WTC11 (cell line): ENCODE results near the gene XIAP. TPM values are rescaled to one million over a fixed set of nuclear protein-coding genes. Genes with fewer than 3 reads are reported as not detected.

ENCODE experiments used
- ATAC-seq: fragments of 200-7000 bp; cut with Tn5 transposase; 2 replicates; pipeline ENCODE4 v1.10.0; 2021; ENCODE audit warnings: mild to moderate bottlenecking, moderate library complexity
- CTCF ChIA-PET: fragments of 300-600 bp; sonication (Branson Sonifier 250); formaldehyde crosslinking; loops from one replicate; lab custom pipeline; 2021; ENCODE audit warnings: antibody characterized with exemption; lab: Charles Lee
- POLR2A ChIA-PET: fragments of 350-600 bp; sonication (Branson Sonifier 250); formaldehyde crosslinking; loops from one replicate; lab custom pipeline; 2021; ENCODE audit warnings: antibody characterized with exemption; lab: Charles Lee
- DNase-seq: peaks from one replicate; pipeline ENCODE4 v3.0.0; 2021; ENCODE audit warnings: low spot score
- H3K27ac Mint-ChIP-seq: 2 replicates; pipeline ENCODE4 v1.8.0; 2021; ENCODE audit warnings: mixed read lengths
- H3K27me3 Mint-ChIP-seq: 2 replicates; pipeline ENCODE4 v1.8.0; 2021; ENCODE audit warnings: low read depth, mild to moderate bottlenecking, moderate library complexity, mixed read lengths
- H3K36me3 Mint-ChIP-seq: 2 replicates; pipeline ENCODE4 v1.8.0; 2021; ENCODE audit warnings: mixed read lengths
- H3K4me1 Mint-ChIP-seq: 2 replicates; pipeline ENCODE4 v1.8.0; 2022; ENCODE audit warnings: mixed read lengths
- H3K4me3 Mint-ChIP-seq: 2 replicates; pipeline ENCODE4 v1.8.0; 2021; ENCODE audit warnings: mild to moderate bottlenecking, moderate library complexity, mixed read lengths
- H3K9me3 Mint-ChIP-seq: 2 replicates; pipeline ENCODE4 v1.8.0; 2021; ENCODE audit warnings: mixed read lengths
- FOXK1 ChIP-seq: sonication (generic); formaldehyde crosslinking; IDR thresholded peaks from 2 replicates; pipeline ENCODE4 v1.8.0; 2022; ENCODE audit warnings: mild to moderate bottlenecking, moderate library complexity, missing genetic modification reagents
- JUN ChIP-seq: sonication (generic); formaldehyde crosslinking; IDR thresholded peaks from 2 replicates; pipeline ENCODE4 v1.8.0; 2023; ENCODE audit warnings: mild to moderate bottlenecking, missing genetic modification reagents
- NR1H2 ChIP-seq: sonication (generic); formaldehyde crosslinking; IDR thresholded peaks from 2 replicates; pipeline ENCODE4 v1.9.0; 2021; ENCODE audit warnings: mild to moderate bottlenecking, moderate library complexity, missing genetic modification reagents
- PRRX2 ChIP-seq: fragments of 250-450 bp; sonication (Bioruptor Pico); IDR thresholded peaks from 2 replicates; pipeline ENCODE4 v1.8.0; 2021; ENCODE audit warnings: mild to moderate bottlenecking
- RORB ChIP-seq: fragments of 250-450 bp; sonication (Bioruptor Pico); IDR thresholded peaks from 2 replicates; pipeline ENCODE4 v1.9.0; 2021; ENCODE audit warnings: mild to moderate bottlenecking
- SP1 ChIP-seq: sonication (generic); formaldehyde crosslinking; conservative IDR thresholded peaks from 2 replicates; pipeline ENCODE4 v1.8.1; 2022; ENCODE audit warnings: missing genetic modification reagents
- total RNA-seq: library from RNA; stranded (reverse); gene quantifications from 3 replicates; pipeline ENCODE4 v1.2.3, GENCODE V29; 2021
- TF ChIP-seq, protein P1 (sequence below): sonication (generic); formaldehyde crosslinking; IDR thresholded peaks from 2 replicates; pipeline ENCODE4 v1.8.0; 2023; ENCODE audit warnings: missing genetic modification reagents, mild to moderate bottlenecking, borderline replicate concordance
- TF ChIP-seq, protein P2 (sequence below): sonication (generic); formaldehyde crosslinking; conservative IDR thresholded peaks from 2 replicates; pipeline ENCODE4 v1.8.1; 2023; ENCODE audit warnings: mild to moderate bottlenecking, low read depth, missing genetic modification reagents, moderate library complexity
- TF ChIP-seq, protein P3 (sequence below): fragments of 250-450 bp; sonication (Bioruptor Pico); IDR thresholded peaks from 2 replicates; pipeline ENCODE4 v1.9.0; 2021; ENCODE audit warnings: mild to moderate bottlenecking, borderline replicate concordance
- TF ChIP-seq, protein P4 (sequence below): fragments of 250-450 bp; sonication (Bioruptor Pico); IDR thresholded peaks from 2 replicates; pipeline ENCODE4 v1.9.0; 2021; ENCODE audit warnings: mild to moderate bottlenecking
- TF ChIP-seq, protein P5 (sequence below): sonication (generic); formaldehyde crosslinking; IDR thresholded peaks from 2 replicates; pipeline ENCODE4 v1.8.1; 2022; ENCODE audit warnings: mild to moderate bottlenecking, moderate library complexity, missing genetic modification reagents
- TF ChIP-seq, protein P6 (sequence below): fragments of 250-450 bp; sonication (Bioruptor Pico); IDR thresholded peaks from 2 replicates; pipeline ENCODE4 v1.9.0; 2021; ENCODE audit warnings: mild to moderate bottlenecking

The XIAP gene
- total RNA-seq, 1 experiment from 2014 or later, result 40.7 TPM

DNA sequence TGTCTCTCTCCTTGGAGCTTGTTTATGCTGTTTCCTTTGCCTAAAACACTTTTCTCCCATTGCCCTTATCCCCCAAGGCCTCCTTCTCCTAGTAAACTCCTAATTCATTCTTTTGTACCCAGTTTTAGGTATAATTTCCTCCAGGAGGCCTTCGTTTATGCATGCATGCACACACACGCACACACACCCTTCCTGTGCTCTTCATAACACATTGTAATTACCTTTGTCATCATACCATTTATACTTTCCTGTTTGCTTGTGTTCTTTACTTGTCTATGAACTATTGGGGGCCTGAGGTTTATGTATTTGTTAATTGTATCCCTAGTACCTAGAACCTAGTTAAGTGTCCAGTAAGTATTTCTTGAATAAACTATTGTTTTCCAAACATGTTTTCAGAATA lies 45.5 kb downstream of the XIAP start (continued):
- TF ChIP-seq, protein P1, sequence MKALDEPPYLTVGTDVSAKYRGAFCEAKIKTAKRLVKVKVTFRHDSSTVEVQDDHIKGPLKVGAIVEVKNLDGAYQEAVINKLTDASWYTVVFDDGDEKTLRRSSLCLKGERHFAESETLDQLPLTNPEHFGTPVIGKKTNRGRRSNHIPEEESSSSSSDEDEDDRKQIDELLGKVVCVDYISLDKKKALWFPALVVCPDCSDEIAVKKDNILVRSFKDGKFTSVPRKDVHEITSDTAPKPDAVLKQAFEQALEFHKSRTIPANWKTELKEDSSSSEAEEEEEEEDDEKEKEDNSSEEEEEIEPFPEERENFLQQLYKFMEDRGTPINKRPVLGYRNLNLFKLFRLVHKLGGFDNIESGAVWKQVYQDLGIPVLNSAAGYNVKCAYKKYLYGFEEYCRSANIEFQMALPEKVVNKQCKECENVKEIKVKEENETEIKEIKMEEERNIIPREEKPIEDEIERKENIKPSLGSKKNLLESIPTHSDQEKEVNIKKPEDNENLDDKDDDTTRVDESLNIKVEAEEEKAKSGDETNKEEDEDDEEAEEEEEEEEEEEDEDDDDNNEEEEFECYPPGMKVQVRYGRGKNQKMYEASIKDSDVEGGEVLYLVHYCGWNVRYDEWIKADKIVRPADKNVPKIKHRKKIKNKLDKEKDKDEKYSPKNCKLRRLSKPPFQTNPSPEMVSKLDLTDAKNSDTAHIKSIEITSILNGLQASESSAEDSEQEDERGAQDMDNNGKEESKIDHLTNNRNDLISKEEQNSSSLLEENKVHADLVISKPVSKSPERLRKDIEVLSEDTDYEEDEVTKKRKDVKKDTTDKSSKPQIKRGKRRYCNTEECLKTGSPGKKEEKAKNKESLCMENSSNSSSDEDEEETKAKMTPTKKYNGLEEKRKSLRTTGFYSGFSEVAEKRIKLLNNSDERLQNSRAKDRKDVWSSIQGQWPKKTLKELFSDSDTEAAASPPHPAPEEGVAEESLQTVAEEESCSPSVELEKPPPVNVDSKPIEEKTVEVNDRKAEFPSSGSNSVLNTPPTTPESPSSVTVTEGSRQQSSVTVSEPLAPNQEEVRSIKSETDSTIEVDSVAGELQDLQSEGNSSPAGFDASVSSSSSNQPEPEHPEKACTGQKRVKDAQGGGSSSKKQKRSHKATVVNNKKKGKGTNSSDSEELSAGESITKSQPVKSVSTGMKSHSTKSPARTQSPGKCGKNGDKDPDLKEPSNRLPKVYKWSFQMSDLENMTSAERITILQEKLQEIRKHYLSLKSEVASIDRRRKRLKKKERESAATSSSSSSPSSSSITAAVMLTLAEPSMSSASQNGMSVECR (CRISPR knock-in tag), result no peak
- TF ChIP-seq, protein P2, sequence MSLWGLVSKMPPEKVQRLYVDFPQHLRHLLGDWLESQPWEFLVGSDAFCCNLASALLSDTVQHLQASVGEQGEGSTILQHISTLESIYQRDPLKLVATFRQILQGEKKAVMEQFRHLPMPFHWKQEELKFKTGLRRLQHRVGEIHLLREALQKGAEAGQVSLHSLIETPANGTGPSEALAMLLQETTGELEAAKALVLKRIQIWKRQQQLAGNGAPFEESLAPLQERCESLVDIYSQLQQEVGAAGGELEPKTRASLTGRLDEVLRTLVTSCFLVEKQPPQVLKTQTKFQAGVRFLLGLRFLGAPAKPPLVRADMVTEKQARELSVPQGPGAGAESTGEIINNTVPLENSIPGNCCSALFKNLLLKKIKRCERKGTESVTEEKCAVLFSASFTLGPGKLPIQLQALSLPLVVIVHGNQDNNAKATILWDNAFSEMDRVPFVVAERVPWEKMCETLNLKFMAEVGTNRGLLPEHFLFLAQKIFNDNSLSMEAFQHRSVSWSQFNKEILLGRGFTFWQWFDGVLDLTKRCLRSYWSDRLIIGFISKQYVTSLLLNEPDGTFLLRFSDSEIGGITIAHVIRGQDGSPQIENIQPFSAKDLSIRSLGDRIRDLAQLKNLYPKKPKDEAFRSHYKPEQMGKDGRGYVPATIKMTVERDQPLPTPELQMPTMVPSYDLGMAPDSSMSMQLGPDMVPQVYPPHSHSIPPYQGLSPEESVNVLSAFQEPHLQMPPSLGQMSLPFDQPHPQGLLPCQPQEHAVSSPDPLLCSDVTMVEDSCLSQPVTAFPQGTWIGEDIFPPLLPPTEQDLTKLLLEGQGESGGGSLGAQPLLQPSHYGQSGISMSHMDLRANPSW (CRISPR knock-in tag), result no peak
- TF ChIP-seq PRRX2 (CRISPR knock-in tag), result no peak
- TF ChIP-seq, protein P3, sequence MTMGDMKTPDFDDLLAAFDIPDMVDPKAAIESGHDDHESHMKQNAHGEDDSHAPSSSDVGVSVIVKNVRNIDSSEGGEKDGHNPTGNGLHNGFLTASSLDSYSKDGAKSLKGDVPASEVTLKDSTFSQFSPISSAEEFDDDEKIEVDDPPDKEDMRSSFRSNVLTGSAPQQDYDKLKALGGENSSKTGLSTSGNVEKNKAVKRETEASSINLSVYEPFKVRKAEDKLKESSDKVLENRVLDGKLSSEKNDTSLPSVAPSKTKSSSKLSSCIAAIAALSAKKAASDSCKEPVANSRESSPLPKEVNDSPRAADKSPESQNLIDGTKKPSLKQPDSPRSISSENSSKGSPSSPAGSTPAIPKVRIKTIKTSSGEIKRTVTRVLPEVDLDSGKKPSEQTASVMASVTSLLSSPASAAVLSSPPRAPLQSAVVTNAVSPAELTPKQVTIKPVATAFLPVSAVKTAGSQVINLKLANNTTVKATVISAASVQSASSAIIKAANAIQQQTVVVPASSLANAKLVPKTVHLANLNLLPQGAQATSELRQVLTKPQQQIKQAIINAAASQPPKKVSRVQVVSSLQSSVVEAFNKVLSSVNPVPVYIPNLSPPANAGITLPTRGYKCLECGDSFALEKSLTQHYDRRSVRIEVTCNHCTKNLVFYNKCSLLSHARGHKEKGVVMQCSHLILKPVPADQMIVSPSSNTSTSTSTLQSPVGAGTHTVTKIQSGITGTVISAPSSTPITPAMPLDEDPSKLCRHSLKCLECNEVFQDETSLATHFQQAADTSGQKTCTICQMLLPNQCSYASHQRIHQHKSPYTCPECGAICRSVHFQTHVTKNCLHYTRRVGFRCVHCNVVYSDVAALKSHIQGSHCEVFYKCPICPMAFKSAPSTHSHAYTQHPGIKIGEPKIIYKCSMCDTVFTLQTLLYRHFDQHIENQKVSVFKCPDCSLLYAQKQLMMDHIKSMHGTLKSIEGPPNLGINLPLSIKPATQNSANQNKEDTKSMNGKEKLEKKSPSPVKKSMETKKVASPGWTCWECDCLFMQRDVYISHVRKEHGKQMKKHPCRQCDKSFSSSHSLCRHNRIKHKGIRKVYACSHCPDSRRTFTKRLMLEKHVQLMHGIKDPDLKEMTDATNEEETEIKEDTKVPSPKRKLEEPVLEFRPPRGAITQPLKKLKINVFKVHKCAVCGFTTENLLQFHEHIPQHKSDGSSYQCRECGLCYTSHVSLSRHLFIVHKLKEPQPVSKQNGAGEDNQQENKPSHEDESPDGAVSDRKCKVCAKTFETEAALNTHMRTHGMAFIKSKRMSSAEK (CRISPR knock-in tag), result no peak

DNA sequence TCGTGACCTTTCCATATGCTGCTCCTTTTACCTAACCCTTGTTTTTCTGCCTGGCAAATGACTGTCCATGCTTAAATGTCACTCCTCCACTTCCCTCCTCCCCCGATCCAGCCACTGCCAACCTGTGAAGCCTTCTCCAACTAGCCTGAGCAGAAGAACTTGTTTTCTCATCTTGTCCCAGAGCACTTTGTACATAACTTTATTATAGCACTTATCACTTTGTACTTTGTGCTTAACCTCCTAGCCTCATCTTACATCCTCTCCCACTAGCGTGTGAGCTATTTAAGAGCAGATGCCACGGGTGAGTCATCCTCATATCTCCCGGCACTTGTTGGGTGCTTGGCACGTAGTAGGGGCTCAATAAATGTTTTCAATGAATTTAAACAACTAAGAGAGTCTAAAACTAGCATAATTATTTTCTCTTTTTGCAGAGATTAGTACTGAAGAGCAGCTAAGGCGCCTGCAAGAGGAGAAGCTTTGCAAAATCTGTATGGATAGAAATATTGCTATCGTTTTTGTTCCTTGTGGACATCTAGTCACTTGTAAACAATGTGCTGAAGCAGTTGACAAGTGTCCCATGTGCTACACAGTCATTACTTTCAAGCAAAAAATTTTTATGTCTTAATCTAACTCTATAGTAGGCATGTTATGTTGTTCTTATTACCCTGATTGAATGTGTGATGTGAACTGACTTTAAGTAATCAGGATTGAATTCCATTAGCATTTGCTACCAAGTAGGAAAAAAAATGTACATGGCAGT lies 46.9 kb downstream of the XIAP start:
- ATAC-seq (no peak), DNase-seq (no peak)
- TF ChIP-seq NR1H2 (CRISPR knock-in tag) (no peak), JUN (CRISPR knock-in tag) (no peak), FOXK1 (CRISPR knock-in tag) (no peak)
- TF ChIP-seq, protein P4, sequence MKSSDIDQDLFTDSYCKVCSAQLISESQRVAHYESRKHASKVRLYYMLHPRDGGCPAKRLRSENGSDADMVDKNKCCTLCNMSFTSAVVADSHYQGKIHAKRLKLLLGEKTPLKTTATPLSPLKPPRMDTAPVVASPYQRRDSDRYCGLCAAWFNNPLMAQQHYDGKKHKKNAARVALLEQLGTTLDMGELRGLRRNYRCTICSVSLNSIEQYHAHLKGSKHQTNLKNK, result no peak
- peaks cover 9% of the 10 kb centered on the region for H3K36me3 Mint-ChIP-seq
- no peaks in the 10 kb centered on the region for H3K27me3 Mint-ChIP-seq
- H3K9me3 Mint-ChIP-seq, result no peaks in the 10 kb centered on the region
- H3K4me3 Mint-ChIP-seq, result no peak overlapping the region
- ChIA-PET CTCF (no interaction called here), POLR2A (no interaction called here)
- no peak overlapping the region for H3K27ac Mint-ChIP-seq
- no peaks in the 10 kb centered on the region for H3K4me1 Mint-ChIP-seq

DNA sequence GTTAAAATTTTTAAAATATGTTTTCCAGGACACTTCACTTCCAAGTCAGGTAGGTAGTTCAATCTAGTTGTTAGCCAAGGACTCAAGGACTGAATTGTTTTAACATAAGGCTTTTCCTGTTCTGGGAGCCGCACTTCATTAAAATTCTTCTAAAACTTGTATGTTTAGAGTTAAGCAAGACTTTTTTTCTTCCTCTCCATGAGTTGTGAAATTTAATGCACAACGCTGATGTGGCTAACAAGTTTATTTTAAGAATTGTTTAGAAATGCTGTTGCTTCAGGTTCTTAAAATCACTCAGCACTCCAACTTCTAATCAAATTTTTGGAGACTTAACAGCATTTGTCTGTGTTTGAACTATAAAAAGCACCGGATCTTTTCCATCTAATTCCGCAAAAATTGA lies 49.7 kb downstream of the XIAP start:
- ATAC-seq (no peak), DNase-seq (no peak)
- Mint-ChIP-seq H3K36me3 (peaks cover 9% of the 10 kb centered on the region; the same call in 1 of the 2 replicates), H3K9me3 (no peaks in the 10 kb centered on the region), H3K27me3 (no peaks in the 10 kb centered on the region), H3K27ac (no peak overlapping the region), H3K4me3 (no peak overlapping the region), H3K4me1 (no peaks in the 10 kb centered on the region)
- ChIA-PET POLR2A (no interaction called here), CTCF (no interaction called here)
- no peak for TF ChIP-seq RORB (CRISPR knock-in tag)
- TF ChIP-seq SP1 (CRISPR knock-in tag), result no peak
- no peak for TF ChIP-seq NR1H2 (CRISPR knock-in tag)
- TF ChIP-seq, protein P5, sequence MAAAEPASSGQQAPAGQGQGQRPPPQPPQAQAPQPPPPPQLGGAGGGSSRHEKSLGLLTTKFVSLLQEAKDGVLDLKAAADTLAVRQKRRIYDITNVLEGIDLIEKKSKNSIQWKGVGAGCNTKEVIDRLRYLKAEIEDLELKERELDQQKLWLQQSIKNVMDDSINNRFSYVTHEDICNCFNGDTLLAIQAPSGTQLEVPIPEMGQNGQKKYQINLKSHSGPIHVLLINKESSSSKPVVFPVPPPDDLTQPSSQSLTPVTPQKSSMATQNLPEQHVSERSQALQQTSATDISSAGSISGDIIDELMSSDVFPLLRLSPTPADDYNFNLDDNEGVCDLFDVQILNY, result no peak
- TF ChIP-seq, protein P6, sequence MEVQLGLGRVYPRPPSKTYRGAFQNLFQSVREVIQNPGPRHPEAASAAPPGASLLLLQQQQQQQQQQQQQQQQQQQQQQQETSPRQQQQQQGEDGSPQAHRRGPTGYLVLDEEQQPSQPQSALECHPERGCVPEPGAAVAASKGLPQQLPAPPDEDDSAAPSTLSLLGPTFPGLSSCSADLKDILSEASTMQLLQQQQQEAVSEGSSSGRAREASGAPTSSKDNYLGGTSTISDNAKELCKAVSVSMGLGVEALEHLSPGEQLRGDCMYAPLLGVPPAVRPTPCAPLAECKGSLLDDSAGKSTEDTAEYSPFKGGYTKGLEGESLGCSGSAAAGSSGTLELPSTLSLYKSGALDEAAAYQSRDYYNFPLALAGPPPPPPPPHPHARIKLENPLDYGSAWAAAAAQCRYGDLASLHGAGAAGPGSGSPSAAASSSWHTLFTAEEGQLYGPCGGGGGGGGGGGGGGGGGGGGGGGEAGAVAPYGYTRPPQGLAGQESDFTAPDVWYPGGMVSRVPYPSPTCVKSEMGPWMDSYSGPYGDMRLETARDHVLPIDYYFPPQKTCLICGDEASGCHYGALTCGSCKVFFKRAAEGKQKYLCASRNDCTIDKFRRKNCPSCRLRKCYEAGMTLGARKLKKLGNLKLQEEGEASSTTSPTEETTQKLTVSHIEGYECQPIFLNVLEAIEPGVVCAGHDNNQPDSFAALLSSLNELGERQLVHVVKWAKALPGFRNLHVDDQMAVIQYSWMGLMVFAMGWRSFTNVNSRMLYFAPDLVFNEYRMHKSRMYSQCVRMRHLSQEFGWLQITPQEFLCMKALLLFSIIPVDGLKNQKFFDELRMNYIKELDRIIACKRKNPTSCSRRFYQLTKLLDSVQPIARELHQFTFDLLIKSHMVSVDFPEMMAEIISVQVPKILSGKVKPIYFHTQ, result no peak
